Measurements from ENCODE around the gene SH3TC1.

Gene SH3TC1

GRCh38 chr4:8267077-8267476 lies 68.0 kb downstream of the SH3TC1 start:
- DNase-seq = peak; percentile 42

- DNase-seq = no peak
Observed at GRCh38 chr4:8268211-8268610, 69.1 kb downstream of the SH3TC1 start.

GRCh38 chr4:8268901-8269534 lies 69.9 kb downstream of the SH3TC1 start:
- no peak for DNase-seq

- peak; percentile 47 for DNase-seq
Observed at GRCh38 chr4:8269535-8270417, 70.7 kb downstream of the SH3TC1 start, which contains the start of gene HTRA3. Gene HTRA3, plus strand, starts transcription at chr4:8269754. Its CDS starts 215 bp downstream, at chr4:8269969.

GRCh38 chr4:8270418-8270771 lies 71.3 kb downstream of the SH3TC1 start:
- no peak for DNase-seq

GRCh38 chr4:8270912-8271815 lies 72.1 kb downstream of the SH3TC1 start:
- no peak for DNase-seq

- DNase-seq = no peak
Observed at GRCh38 chr4:8271821-8272220, 72.7 kb downstream of the SH3TC1 start.

- no peak for DNase-seq
Observed at GRCh38 chr4:8272472-8273428, 73.7 kb downstream of the SH3TC1 start.

GRCh38 chr4:8273450-8273849 lies 74.4 kb downstream of the SH3TC1 start:
- no peak for DNase-seq

- DNase-seq = no peak
Observed at GRCh38 chr4:8274066-8274652, 75.1 kb downstream of the SH3TC1 start.

- peak; percentile 24 for DNase-seq
Observed at GRCh38 chr4:8274765-8275547, 75.9 kb downstream of the SH3TC1 start.

GRCh38 chr4:8275548-8275910 lies 76.4 kb downstream of the SH3TC1 start:
- no peak for DNase-seq

- DNase-seq = no peak
Observed at GRCh38 chr4:8276358-8277240, 77.5 kb downstream of the SH3TC1 start.

GRCh38 chr4:8277356-8278008 lies 78.4 kb downstream of the SH3TC1 start:
- DNase-seq = no peak

- no peak for DNase-seq
Observed at GRCh38 chr4:8278009-8278395, 78.9 kb downstream of the SH3TC1 start.

- no peak for DNase-seq
Observed at GRCh38 chr4:8278421-8279287, 79.6 kb downstream of the SH3TC1 start.

GRCh38 chr4:8279321-8280157 lies 80.4 kb downstream of the SH3TC1 start:
- DNase-seq = no peak
